Activated CD8-positive, alpha-beta memory T cell treated with anti-CD3 and anti-CD28 coated beads, Interleukin-2, amount 50 U/mL, for 1 hour (primary cell): ENCODE data around the gene BHLHE41.
A peak's percentile ranks its signal among the peaks of the same experiment; 100 is the strongest.

ENCODE experiments used
- DNase-seq: peaks from one replicate; pipeline ENCODE4 v3.0.0-alpha.2; 2020; ENCODE audit errors: extremely low read depth

BHLHE41 gene

GRCh38 chr12:26113853-26114719, 10.8 kb downstream of the BHLHE41 start:
- no peak for DNase-seq

GRCh38 chr12:26113181-26113654, 11.6 kb downstream of the BHLHE41 start:
- DNase-seq = no peak

DNA sequence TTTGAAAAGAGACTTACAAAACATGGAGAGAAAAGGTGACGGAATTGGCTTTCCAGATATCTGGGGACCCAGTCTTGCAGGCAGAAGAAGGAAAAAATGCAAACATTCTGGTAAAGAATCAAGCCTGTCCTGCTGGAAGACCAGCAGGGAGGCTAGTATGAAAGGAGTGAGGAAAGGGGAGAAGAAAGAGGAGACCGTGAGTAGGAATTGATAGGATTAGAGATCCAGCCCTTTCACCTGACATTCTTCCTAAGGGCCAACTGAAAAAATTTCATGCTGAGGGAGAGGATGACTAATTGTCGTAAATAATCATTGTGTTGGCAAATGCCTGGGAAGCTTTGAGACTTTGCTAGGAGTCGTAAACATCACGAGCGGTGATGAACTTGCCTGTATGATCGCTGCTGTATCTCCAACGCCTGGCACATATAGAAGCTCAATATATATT, 12.1 kb downstream of the BHLHE41 start:
- no peak for DNase-seq

- no peak for DNase-seq
Measured at GRCh38 chr12:26112232-26112631, 12.6 kb downstream of the BHLHE41 start.

GRCh38 chr12:26109343-26109881, 15.4 kb downstream of the BHLHE41 start:
- no peak for DNase-seq

DNA sequence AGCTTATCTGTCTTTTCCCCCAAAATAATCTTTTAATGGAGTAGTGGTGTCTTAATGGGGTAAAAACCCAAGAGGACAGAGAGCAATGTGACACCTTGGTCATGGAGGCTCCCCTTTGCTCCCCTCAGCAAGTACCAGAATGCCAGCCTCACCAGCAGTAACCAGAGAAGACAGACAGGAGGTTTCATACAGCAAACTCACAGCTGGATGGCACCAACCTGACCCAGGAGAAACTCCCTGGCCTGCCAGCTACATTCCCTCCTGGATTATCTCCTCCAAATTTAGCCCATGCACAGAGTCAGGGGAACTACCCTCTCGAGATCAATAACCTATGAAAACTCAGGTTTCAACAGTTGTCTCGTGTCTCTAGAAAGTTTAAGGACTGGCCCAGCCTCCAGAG, 15.9 kb downstream of the BHLHE41 start:
- no peak for DNase-seq

- no peak for DNase-seq
Measured at GRCh38 chr12:26106347-26106746, 18.5 kb downstream of the BHLHE41 start.

- no peak for DNase-seq
Measured at GRCh38 chr12:26102953-26103352, 21.9 kb downstream of the BHLHE41 start.

DNA sequence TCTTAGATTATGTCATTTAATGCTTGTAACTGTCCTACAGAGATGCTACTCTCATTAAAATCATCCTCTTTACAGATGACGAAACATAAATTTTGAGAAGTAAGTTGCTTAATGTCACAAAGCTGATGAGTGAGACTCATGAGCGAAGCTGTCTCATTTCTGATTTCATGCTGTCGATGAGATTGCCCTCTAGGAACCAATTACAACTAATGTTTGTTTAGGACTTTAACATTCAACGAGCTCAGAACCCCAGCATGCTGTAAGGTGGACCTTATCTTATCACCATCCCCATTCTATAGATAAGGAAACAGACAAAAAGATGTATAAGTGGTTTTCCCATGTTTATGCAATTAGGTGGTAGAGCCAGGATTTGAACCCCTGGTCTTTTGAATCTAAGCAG, 23.1 kb downstream of the BHLHE41 start:
- no peak for DNase-seq

DNA sequence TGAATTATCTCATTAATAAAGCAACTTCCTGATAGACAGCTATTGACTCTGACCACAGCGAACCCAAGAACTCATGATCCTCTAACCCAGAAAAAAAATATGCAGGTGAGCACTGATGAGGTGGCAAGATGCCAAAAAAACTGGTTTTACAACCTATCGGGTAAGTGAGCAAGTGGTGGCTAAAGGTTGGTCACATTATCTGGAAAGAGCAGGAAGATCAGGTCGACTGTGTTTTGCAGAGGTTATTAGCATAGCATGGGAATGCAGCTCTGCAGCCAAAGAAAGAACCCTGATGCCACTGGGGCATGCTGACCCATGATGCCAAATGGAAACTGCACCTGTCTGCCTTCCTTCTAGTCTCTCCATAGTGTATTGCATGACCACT, 23.5 kb downstream of the BHLHE41 start:
- DNase-seq = no peak

DNA sequence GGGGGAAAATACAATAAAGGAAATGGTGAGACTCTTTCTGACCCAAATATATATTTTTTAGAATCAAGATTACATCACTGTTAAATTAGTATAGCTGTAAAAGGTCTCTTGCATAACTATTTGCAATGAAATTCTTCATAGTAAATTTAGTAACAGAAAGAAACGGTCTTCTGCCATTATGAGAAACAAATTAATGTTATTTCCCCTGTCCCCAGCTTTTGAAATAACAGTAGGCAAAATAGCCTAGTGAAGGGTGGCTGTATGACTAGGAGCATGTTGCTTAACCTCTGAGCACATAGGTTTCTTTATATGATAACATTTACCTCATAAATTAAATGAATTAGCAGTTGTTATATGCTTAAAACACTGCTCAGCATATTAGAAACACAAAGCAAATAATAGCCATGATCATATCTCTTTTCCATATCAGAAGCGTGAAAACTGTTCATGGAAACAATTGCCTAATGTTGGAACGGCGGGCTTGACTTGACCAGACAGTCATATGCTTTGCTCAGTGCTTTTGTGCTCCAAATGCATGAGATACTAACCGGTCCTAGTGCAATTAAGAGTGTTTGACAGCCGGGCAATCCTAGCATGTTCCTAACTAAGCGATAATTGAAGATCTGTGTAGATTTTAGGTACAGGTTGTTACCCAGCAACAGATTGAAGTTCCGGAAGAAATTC, 24.0 kb downstream of the BHLHE41 start:
- no peak for DNase-seq

DNA sequence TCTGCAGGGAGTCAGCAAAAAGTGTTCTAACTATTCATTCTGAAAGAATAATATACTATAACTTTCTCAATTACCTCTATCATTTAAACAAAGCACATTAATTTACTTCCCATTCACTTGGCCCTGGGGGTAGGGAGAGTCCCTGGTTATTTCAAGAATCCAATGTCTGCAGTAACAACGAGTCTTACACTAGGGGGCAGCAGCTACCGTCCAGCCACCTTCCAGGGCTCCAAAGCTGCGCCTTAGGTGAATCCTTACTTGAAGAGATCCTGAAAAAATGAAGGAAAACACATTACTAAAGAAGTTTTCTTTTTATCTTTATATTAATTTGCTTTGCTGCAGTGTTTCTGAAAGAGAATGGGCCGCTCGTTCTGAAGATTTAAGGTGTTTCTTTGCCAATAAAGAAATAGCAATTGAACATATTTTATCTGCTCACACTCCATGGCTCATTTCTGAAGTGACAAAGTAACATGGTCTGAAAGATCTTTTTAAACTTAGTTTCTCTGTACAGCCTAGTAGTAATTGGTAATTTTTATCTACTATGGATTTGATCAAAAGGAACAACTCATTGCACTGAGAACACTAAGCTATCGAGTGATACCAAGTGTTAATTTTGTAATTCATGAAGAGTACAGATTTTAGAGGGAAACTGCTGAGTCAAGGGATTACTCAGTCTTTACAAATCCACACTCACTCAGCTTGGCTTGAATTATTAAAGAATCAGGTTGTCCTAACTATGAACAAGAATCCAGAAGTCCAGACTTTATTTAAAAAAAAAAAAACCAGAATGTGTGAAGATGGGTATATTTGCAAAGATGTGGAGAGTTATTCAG, 27.6 kb downstream of the BHLHE41 start:
- DNase-seq = peak; percentile 13

DNA sequence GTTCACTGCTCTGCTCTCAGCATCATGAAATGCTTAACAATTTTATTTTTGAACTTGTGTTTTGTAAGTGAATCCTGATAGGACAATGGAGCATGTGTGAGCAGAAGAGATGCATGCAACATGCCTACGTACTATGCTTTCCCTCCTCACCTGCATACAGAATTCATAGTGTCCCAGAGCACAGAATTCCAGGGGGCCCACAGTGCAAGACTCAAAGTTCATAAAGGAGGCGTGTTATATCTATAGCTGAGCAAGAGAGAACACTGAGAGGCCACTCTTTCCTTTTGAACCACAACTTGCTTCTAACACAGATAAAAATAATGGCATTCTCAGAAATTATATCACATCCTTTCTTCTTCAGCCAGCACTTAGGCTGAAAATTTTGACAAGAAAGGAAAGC, 28.8 kb downstream of the BHLHE41 start:
- DNase-seq = no peak

- no peak for DNase-seq
Measured at GRCh38 chr12:26095186-26095585, 29.7 kb downstream of the BHLHE41 start.

GRCh38 chr12:26092346-26093105, 32.3 kb downstream of the BHLHE41 start:
- no peak for DNase-seq

DNA sequence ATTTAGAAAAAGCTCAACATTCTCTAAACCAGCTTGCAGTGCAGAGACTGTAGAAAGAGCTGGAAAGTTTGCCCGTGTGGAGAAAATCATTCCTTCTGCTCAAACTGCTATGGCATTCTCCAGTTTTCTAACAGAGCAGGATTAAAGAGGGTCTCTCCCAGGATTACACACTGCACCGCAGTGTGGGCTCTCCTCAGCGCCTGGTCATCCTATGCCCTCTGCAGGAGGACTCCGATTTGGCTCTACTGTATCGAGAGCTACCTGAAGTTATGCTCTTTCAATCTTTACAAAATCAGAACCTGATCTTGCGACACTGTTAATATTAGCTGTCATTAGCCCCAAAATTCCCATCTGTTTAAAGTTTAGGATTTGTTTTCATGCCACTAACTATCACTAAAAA, 33.0 kb downstream of the BHLHE41 start:
- no peak for DNase-seq

DNA sequence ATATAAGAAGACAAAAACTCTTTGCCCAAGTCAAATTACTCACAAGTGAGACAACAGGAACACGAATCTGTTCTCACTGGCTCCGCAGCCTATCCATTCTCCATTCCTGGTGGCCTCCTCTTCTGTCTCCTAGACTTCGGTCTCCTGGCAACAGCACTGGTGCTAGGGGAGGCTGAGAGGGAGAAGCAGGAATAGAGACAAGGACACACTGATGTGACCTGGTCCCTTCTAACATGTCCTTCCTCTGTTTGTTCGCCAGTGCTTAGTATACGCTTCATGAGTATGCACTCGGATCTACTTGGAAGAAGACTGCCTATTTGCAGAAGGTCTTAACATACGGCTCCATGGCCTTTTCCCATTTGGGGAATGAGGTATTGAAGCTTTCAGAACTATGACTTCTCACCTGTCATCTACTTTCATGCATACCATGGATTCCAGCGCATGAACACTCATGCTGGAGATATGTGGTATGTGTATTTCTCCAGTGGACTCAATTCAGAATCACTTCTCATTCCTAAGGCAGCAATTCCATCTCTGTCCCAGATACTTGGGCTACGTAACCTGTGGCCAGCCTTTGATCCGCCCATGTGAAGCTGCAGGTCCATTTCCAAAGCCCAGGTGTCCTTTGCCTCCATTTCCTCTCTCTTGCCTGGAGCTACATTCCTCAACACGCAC, 33.9 kb downstream of the BHLHE41 start:
- no peak for DNase-seq

- no peak for DNase-seq
Measured at GRCh38 chr12:26088998-26089397, 35.8 kb downstream of the BHLHE41 start.

- DNase-seq = no peak
Measured at GRCh38 chr12:26086936-26087335, 37.9 kb downstream of the BHLHE41 start.

- no peak for DNase-seq
Measured at GRCh38 chr12:26080911-26081310, 43.9 kb downstream of the BHLHE41 start.
